HCT116 (cell line): ENCODE measurements around the gene NSMF. TPM values are rescaled to one million over a fixed set of nuclear protein-coding genes. Genes with fewer than 3 reads are reported as not detected.

Source experiments
- ATAC-seq: fragments of 200-7000 bp; cut with Tn5 transposase; 2 replicates; pipeline ENCODE4 v1.9.1; 2020; ENCODE audit warnings: mild to moderate bottlenecking, moderate library complexity
- BruUV-seq: library from RNA; stranded (reverse); fragments of 400-500 nt; replicated peaks from 2 replicates; lab custom pipeline; 2021; lab: Mats Ljungman, UMichigan
- CTCF ChIA-PET: fragments of 300-600 bp; sonication (Branson Sonifier 250); formaldehyde crosslinking; loops from one replicate; lab custom pipeline; 2021; ENCODE audit warnings: antibody characterized with exemption; lab: Charles Lee
- POLR2A ChIA-PET: fragments of 300-600, 350-600 bp; sonication (Branson Sonifier 250); formaldehyde crosslinking; loops from one replicate; lab custom pipeline; 2021; ENCODE audit warnings: antibody characterized with exemption; lab: Charles Lee
- RAD21 ChIA-PET, 2 experiments: fragments of 300-600 bp; sonication (Branson Sonifier 250); formaldehyde crosslinking; loops; one replicate each; lab custom pipeline; 2023; ENCODE audit warnings: low total read pairs in 2 of 2; ENCODE audit not compliant: uncharacterized antibody in 2 of 2, unreplicated experiment in 2 of 2, low non-redundant PET in 1 of 2; lab: Charles Lee
- DNase-seq: peaks from one replicate; pipeline ENCODE4 v3.0.0-alpha.2; 2010; ENCODE audit warnings: low read depth, low spot score
- H2AFZ ChIP-seq: fragments of 200-600 bp; shearing (Covaris generic), sonication (generic); 2 replicates; pipeline ENCODE4 v1.6.1; 2017; ENCODE audit warnings: low read depth, mixed run types, mixed read lengths, antibody characterized with exemption, low read length; ENCODE audit not compliant: poor library complexity, severe bottlenecking
- H3K27ac ChIP-seq: 2 replicates; pipeline ENCODE4 v1.5.1; 2012; ENCODE audit warnings: low read depth, low read length
- H3K27me3 ChIP-seq: fragments of 200-600 bp; sonication (generic); 2 replicates; pipeline ENCODE4 v1.6.1; 2016; ENCODE audit warnings: mixed run types, low read length, mixed read lengths; ENCODE audit not compliant: insufficient read depth
- H3K36me3 ChIP-seq, 2 experiments: fragments of 200-500 bp in 1 of 2; fragments of 200-600 bp in 1 of 2; sonication (Bioruptor generic) in 1 of 2; sonication (generic) in 1 of 2; 2 replicates each; pipeline versions ENCODE4 v1.5.1 to v1.6.1; 2014 to 2016; ENCODE audit warnings: low read length in 2 of 2, inconsistent platforms in 1 of 2, mixed read lengths in 1 of 2, mixed run types in 1 of 2; ENCODE audit not compliant: insufficient read depth in 2 of 2, control insufficient read depth in 1 of 2
- H3K4me1 ChIP-seq, 2 experiments: fragments of 200-600 bp in 1 of 2; sonication (generic) in 1 of 2; 2 replicates each; pipeline versions ENCODE4 v1.5.1 to v1.6.1; 2012 to 2017; ENCODE audit warnings: low read length in 2 of 2, inconsistent platforms in 1 of 2, mild to moderate bottlenecking in 1 of 2, mixed read lengths in 1 of 2, mixed run types in 1 of 2, moderate library complexity in 1 of 2; ENCODE audit not compliant: insufficient read depth in 2 of 2, control insufficient read depth in 1 of 2
- H3K4me2 ChIP-seq: fragments of 200-600 bp; sonication (generic); 2 replicates; pipeline ENCODE4 v1.6.1; 2017; ENCODE audit warnings: mixed run types, low read length, mixed read lengths
- H3K4me3 ChIP-seq, 2 experiments: fragments of 200-600 bp in 1 of 2; sonication (generic) in 1 of 2; replicated peaks in 1 of 2; 2 replicates each; pipeline ENCODE4 v1.5.1; 2011 to 2016; ENCODE audit warnings: low read length in 2 of 2, control low read depth in 1 of 2, low read depth in 1 of 2, mild to moderate bottlenecking in 1 of 2, mixed read lengths in 1 of 2, mixed run types in 1 of 2
- H3K79me2 ChIP-seq: fragments of 200-600 bp; sonication (generic); 2 replicates; pipeline ENCODE4 v1.6.1; 2017; ENCODE audit warnings: mild to moderate bottlenecking, mixed run types, low read length, moderate library complexity, mixed read lengths; ENCODE audit not compliant: insufficient read depth
- H3K9ac ChIP-seq: fragments of 200-600 bp; sonication (generic); 2 replicates; pipeline ENCODE4 v1.6.1; 2016; ENCODE audit warnings: low read length, mixed read lengths
- H3K9me2 ChIP-seq: fragments of 200-600 bp; sonication (generic), shearing (Covaris generic); 2 replicates; pipeline ENCODE4 v1.6.1; 2017; ENCODE audit warnings: mixed run types, mild to moderate bottlenecking, moderate library complexity; ENCODE audit not compliant: insufficient read depth
- H3K9me3 ChIP-seq, 2 experiments: fragments of 200-500 bp in 1 of 2; fragments of 200-600 bp in 1 of 2; sonication (Bioruptor generic) in 1 of 2; sonication (generic) in 1 of 2; 2 replicates each; pipeline ENCODE4 v1.6.1; 2014 to 2017; ENCODE audit warnings: low read length in 2 of 2, mixed read lengths in 2 of 2, inconsistent platforms in 1 of 2, low read depth in 1 of 2, mild to moderate bottlenecking in 1 of 2, mixed run types in 1 of 2, moderate library complexity in 1 of 2; ENCODE audit not compliant: control insufficient read depth in 1 of 2, insufficient read depth in 1 of 2
- H4K20me1 ChIP-seq: fragments of 200-600 bp; sonication (generic), shearing (Covaris generic); 2 replicates; pipeline ENCODE4 v1.6.1; 2017; ENCODE audit warnings: mixed run types, mild to moderate bottlenecking, moderate library complexity; ENCODE audit not compliant: insufficient read depth
- CBX3 ChIP-seq: IDR thresholded peaks from 2 replicates; pipeline ENCODE4 v1.6.1; 2012; ENCODE audit warnings: low read depth
- CTCF ChIP-seq, 3 experiments: fragments of 200-600 bp in 1 of 3; sonication (generic) in 1 of 3; IDR thresholded peaks in 2 of 3; conservative IDR thresholded peaks in 1 of 3; 2 replicates each; pipeline ENCODE4 v1.5.1; 2012 to 2017; ENCODE audit warnings: low read depth in 2 of 3, low read length in 2 of 3, antibody characterized with exemption in 1 of 3, borderline replicate concordance in 1 of 3, control low read depth in 1 of 3, mild to moderate bottlenecking in 1 of 3, mixed read lengths in 1 of 3, mixed run types in 1 of 3, moderate library complexity in 1 of 3; ENCODE audit not compliant: insufficient read depth in 1 of 3
- EGR1 ChIP-seq: IDR thresholded peaks from 2 replicates; pipeline ENCODE4 v1.6.1; 2012; ENCODE audit warnings: low read depth
- EZH2 ChIP-seq: fragments of 200-600 bp; sonication (generic); IDR thresholded peaks from 2 replicates; pipeline ENCODE4 v1.6.1; 2017; ENCODE audit warnings: antibody characterized with exemption, mixed run types
- FOSL1 ChIP-seq: IDR thresholded peaks from 2 replicates; pipeline ENCODE4 v1.6.1; 2012; ENCODE audit warnings: low read depth
- JUND ChIP-seq: IDR thresholded peaks from 2 replicates; pipeline ENCODE4 v1.6.1; 2012
- POLR2A ChIP-seq: IDR thresholded peaks from 2 replicates; pipeline ENCODE4 v1.7.0; 2011; ENCODE audit warnings: borderline replicate concordance; ENCODE audit not compliant: insufficient read depth, insufficient read length; ENCODE audit errors: extremely low read depth
- RAD21 ChIP-seq: IDR thresholded peaks from 2 replicates; pipeline ENCODE4 v1.6.1; 2012; ENCODE audit warnings: low read depth, mild to moderate bottlenecking
- SIN3A ChIP-seq: IDR thresholded peaks from 2 replicates; pipeline ENCODE4 v1.6.1; 2012; ENCODE audit warnings: low read depth
- SP1 ChIP-seq: IDR thresholded peaks from 2 replicates; pipeline ENCODE4 v1.6.1; 2012; ENCODE audit warnings: low read depth
- SRF ChIP-seq: IDR thresholded peaks from 2 replicates; pipeline ENCODE4 v1.6.1; 2012; ENCODE audit warnings: low read depth
- TCF7L2 ChIP-seq: IDR thresholded peaks from 2 replicates; pipeline ENCODE4 v1.7.0; 2011; ENCODE audit warnings: borderline replicate concordance, inconsistent platforms; ENCODE audit not compliant: insufficient read depth, insufficient read length; ENCODE audit errors: extremely low read depth
- YY1 ChIP-seq: IDR thresholded peaks from 2 replicates; pipeline ENCODE4 v1.6.1; 2011; ENCODE audit warnings: low read length, low read depth, moderate library complexity, mild to moderate bottlenecking; ENCODE audit not compliant: insufficient replicate concordance; ENCODE audit errors: extremely low read depth
- ZFX ChIP-seq: fragments of 450-650 bp; IDR thresholded peaks from 2 replicates; pipeline ENCODE4 v1.6.1; 2017
- intact Hi-C: fragments of 100-400 bp; cut with micrococcal nuclease; formaldehyde crosslinking; loops from 2 replicates; pipeline ENCODE4 v1.10.0; 2022
- total RNA-seq: library from RNA; stranded (reverse); gene quantifications from one replicate; pipeline ENCODE4 v1.2.1, GENCODE V29; 2021; ENCODE audit not compliant: unreplicated experiment
- TF ChIP-seq, protein P1 (sequence below): IDR thresholded peaks from 2 replicates; pipeline ENCODE4 v1.6.1; 2012; ENCODE audit warnings: low read depth
- TF ChIP-seq, protein P2 (sequence below): IDR thresholded peaks from 2 replicates; pipeline ENCODE4 v1.6.1; 2012

Gene NSMF
- total RNA-seq, 1 experiment from 2014 or later: 81.9 TPM

GRCh38 chr9:137436761-137437600 lies 22.2 kb downstream of the NSMF start:
- ChIA-PET RAD21 (no interaction called here), POLR2A (no interaction called here), CTCF (no interaction called here)
- Histone ChIP-seq H3K36me3 (no peaks in the 10 kb centered on the region), H3K9me3 (no peaks in the 10 kb centered on the region), H3K4me2 (peak overlapping the region; percentile 70), H3K4me1 (peaks cover 30 to 42% of the 10 kb centered on the region in 2 experiments), H3K27me3 (no peaks in the 10 kb centered on the region), H4K20me1 (no peaks in the 10 kb centered on the region), H3K9ac (peak overlapping the region; percentile 46; the same call in 1 of the 2 replicates), H2AFZ (no peak overlapping the region), H3K9me2 (no peaks in the 10 kb centered on the region), H3K27ac (peak overlapping the region; percentile 79; the same call in 1 of the 2 replicates), H3K79me2 (no peaks in the 10 kb centered on the region), H3K4me3 (no peak overlapping the region)
- ATAC-seq (no peak), DNase-seq (no peak)
- TF ChIP-seq FOSL1: no peak
- TF ChIP-seq, protein P1, sequence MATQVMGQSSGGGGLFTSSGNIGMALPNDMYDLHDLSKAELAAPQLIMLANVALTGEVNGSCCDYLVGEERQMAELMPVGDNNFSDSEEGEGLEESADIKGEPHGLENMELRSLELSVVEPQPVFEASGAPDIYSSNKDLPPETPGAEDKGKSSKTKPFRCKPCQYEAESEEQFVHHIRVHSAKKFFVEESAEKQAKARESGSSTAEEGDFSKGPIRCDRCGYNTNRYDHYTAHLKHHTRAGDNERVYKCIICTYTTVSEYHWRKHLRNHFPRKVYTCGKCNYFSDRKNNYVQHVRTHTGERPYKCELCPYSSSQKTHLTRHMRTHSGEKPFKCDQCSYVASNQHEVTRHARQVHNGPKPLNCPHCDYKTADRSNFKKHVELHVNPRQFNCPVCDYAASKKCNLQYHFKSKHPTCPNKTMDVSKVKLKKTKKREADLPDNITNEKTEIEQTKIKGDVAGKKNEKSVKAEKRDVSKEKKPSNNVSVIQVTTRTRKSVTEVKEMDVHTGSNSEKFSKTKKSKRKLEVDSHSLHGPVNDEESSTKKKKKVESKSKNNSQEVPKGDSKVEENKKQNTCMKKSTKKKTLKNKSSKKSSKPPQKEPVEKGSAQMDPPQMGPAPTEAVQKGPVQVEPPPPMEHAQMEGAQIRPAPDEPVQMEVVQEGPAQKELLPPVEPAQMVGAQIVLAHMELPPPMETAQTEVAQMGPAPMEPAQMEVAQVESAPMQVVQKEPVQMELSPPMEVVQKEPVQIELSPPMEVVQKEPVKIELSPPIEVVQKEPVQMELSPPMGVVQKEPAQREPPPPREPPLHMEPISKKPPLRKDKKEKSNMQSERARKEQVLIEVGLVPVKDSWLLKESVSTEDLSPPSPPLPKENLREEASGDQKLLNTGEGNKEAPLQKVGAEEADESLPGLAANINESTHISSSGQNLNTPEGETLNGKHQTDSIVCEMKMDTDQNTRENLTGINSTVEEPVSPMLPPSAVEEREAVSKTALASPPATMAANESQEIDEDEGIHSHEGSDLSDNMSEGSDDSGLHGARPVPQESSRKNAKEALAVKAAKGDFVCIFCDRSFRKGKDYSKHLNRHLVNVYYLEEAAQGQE: no peak
- TF ChIP-seq RAD21: no peak
- TF ChIP-seq SRF: no peak
- TF ChIP-seq ZFX: no peak
- no peak for TF ChIP-seq CBX3
- no peak for TF ChIP-seq SIN3A
- no peak for TF ChIP-seq EGR1
- no peak for TF ChIP-seq EZH2
- TF ChIP-seq JUND: no peak
- TF ChIP-seq TCF7L2: no peak
- TF ChIP-seq CTCF (IDR thresholded peaks at IDR 0.05 in 2 of 3, conservative IDR thresholded peaks at IDR 0.05 in 1 of 3; ENCODE audit: borderline replicate concordance in 1 of 3, insufficient read depth in 1 of 3, low read depth in 2 of 3, low read length in 2 of 3): no peak
- no peak for TF ChIP-seq POLR2A
- TF ChIP-seq SP1: no peak
- TF ChIP-seq, protein P2, sequence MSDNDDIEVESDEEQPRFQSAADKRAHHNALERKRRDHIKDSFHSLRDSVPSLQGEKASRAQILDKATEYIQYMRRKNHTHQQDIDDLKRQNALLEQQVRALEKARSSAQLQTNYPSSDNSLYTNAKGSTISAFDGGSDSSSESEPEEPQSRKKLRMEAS: no peak
- no peak for TF ChIP-seq YY1
- intact Hi-C loops: no loop called here
- no TSS peak for BruUV-seq
